ENCODE data around the gene SDCBP2. TPM values are rescaled to one million over a fixed set of nuclear protein-coding genes. Genes with fewer than 3 reads are reported as not detected.
A peak's percentile ranks its signal among the peaks of the same experiment; 100 is the strongest.

The SDCBP2 gene
- total and polyA plus RNA-seq, 2 of the 13 experiments (the other 11 are each of a cell fraction or from before 2014, with no cell fraction given), result 1.2 to 2.4 TPM

GRCh38 chr20:1327241-1327653 lies 1.7 kb downstream of the SDCBP2 start (continued):
- TF ChIP-seq TRAFD1 (CRISPR knock-in tag; IDR thresholded peaks at IDR 0.05; ENCODE audit: borderline replicate concordance) (peak; percentile 22; the same call in 1 of the 2 replicates), ZFP91 (CRISPR knock-in tag; IDR thresholded peaks at IDR 0.05; ENCODE audit: borderline replicate concordance) (0 out of 2 replicates have a peak, but pooled peaks have one; percentile 29), PBX3 (CRISPR knock-in tag; IDR thresholded peaks at IDR 0.05; ENCODE audit: borderline replicate concordance) (no peak), ZFP37 (CRISPR knock-in tag; IDR thresholded peaks at IDR 0.05; ENCODE audit: borderline replicate concordance) (0 out of 2 replicates have a peak, but pooled peaks have one; percentile 38), SPEN (CRISPR knock-in tag; IDR thresholded peaks at IDR 0.05; ENCODE audit: low read depth) (peak; percentile 9; the same call in 1 of the 2 replicates), MXD1 (CRISPR knock-in tag; IDR thresholded peaks at IDR 0.05) (no peak), ZNF598 (CRISPR knock-in tag; IDR thresholded peaks at IDR 0.05; ENCODE audit: borderline replicate concordance) (peak; percentile 22; the same call in 1 of the 2 replicates), ZNF737 (CRISPR knock-in tag; IDR thresholded peaks at IDR 0.05; ENCODE audit: borderline replicate concordance) (peak; percentile 44; the same call in 1 of the 2 replicates), ZFY (CRISPR knock-in tag; IDR thresholded peaks at IDR 0.05) (no peak; the same call in 1 of the 2 replicates), ZNF33B (CRISPR knock-in tag; IDR thresholded peaks at IDR 0.05) (0 out of 2 replicates have a peak, but pooled peaks have one; percentile 23), ZNF263 (CRISPR knock-in tag; IDR thresholded peaks at IDR 0.05) (peak; percentile 47; the same call in 1 of the 2 replicates), ZBTB38 (CRISPR knock-in tag; IDR thresholded peaks at IDR 0.05) (peak; percentile 82), ZNF574 (CRISPR knock-in tag; IDR thresholded peaks at IDR 0.05) (0 out of 2 replicates have a peak, but pooled peaks have one; percentile 15), ZNF143 (CRISPR knock-in tag; IDR thresholded peaks at IDR 0.05) (peak; percentile 57; the same call in 1 of the 2 replicates), U2AF2 (IDR thresholded peaks at IDR 0.05; ENCODE audit: low read depth, low read length) (no peak), LCORL (IDR thresholded peaks at IDR 0.05) (no peak), LCORL (CRISPR knock-in tag; IDR thresholded peaks at IDR 0.05) (peak; percentile 27; the same call in 1 of the 2 replicates), HDAC1 (CRISPR knock-in tag; IDR thresholded peaks at IDR 0.05) (0 out of 2 replicates have a peak, but pooled peaks have one; percentile 14), NR0B2 (CRISPR knock-in tag; IDR thresholded peaks at IDR 0.05) (peak; percentile 44; the same call in 1 of the 2 replicates), ZFX (CRISPR knock-in tag; IDR thresholded peaks at IDR 0.05; ENCODE audit: low read depth) (no peak), KDM5B (CRISPR knock-in tag; IDR thresholded peaks at IDR 0.05; ENCODE audit: borderline replicate concordance) (peak; percentile 3; the same call in 1 of the 2 replicates)
